NCI-H1930 (cell line): ENCODE data around the gene NUB1.

Experiments used
- DNase-seq, 2 experiments: peaks; one replicate each; lab custom pipeline; 2025; lab: John Stamatoyannopoulos, UW

The NUB1 gene

GRCh38 chr7:151313857-151314256 is 27.8 kb upstream of the NUB1 start:
- no peak for DNase-seq

DNA sequence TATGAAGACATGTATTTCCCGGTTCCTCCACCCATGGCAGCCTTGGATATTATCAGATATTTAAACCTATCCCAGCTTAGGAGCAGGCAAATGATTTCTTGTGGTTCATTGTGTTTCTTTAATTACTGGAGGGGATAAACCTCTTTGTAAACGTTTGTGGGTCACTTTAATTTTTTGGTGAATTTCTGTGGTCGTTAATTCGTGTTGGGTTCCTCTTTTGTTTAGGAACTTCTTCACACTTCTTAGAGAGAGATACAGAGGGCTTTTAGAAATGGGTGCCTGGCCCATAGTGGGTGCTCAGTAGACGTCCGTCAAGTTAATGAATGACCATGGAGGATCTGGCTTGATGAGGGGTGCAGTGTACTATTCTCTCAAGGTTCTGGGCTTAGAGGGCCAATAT is 27.2 kb upstream of the NUB1 start:
- DNase-seq, result no peak

GRCh38 chr7:151315038-151315655 is 26.5 kb upstream of the NUB1 start:
- peak; percentile 27 to 55 for DNase-seq

DNA sequence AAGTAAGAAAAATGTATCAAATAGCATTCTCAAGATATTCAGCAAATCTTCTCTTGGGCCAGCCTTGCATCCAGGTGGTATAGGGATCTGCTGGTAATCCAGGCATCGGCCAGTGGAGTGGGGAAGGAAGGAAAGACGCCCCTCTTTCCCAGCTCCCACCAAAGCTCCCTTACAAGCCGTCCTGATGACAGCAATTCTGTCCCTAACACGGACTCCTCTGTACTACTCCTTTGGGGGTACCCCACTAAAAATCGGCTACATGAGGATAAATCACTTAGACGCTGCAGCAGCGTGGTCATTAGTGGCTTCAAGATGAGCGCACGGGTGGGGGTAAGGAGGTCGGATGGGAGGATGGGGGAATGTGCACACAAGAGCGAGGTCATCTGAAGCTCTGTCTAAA is 24.7 kb upstream of the NUB1 start:
- DNase-seq, result no peak

- DNase-seq, result no peak
Measured at GRCh38 chr7:151317936-151318335, 23.7 kb upstream of the NUB1 start.

GRCh38 chr7:151319189-151319588 is 22.4 kb upstream of the NUB1 start:
- no peak for DNase-seq

- DNase-seq, result no peak
Measured at GRCh38 chr7:151320263-151320845, 21.3 kb upstream of the NUB1 start.

- no peak for DNase-seq
Measured at GRCh38 chr7:151321341-151321740, 20.3 kb upstream of the NUB1 start.

- no peak for DNase-seq
Measured at GRCh38 chr7:151322906-151323305, 18.7 kb upstream of the NUB1 start.

DNA sequence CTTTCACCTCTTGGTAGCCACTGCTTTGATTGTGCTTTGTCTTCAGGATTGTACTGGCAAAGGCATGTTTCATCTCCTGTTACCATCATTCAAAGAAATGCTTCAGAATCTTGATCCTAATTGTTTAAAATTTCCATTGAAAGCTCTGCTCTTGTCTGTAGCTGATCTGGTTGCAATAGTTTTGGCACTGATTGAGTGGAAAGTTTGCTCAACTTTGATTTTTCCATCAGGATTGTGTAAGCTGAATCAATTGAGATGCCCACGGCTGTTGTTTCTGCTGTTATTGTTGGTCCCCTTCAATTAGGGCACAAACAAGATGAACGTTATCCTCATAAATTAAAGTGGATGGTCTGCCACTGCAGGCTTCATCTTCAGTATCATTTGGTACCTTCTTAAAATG is 14.6 kb upstream of the NUB1 start:
- DNase-seq, result no peak

- DNase-seq, result no peak
Measured at GRCh38 chr7:151327659-151328058, 14.0 kb upstream of the NUB1 start.

DNA sequence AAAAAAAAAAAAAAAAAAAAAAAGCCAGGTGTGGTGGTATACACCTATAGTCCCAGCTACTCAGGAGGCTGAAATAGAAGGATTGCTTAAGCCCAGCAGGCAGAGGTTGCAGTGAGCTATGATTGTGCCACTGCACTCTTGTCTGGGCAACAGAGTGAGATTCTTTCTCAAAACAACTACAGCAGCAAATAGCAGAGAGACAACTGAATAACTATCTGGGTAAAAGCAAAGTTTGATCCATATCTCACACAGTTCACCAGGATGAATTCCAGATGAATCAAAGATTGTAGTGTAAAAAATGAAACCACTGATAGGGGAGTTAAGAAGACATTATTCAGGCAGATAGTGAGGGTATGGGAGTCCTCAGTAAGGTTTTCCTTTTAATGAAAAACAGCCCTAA is 11.4 kb upstream of the NUB1 start:
- DNase-seq, result no peak

GRCh38 chr7:151330661-151331060 is 11.0 kb upstream of the NUB1 start:
- DNase-seq, result no peak

DNA sequence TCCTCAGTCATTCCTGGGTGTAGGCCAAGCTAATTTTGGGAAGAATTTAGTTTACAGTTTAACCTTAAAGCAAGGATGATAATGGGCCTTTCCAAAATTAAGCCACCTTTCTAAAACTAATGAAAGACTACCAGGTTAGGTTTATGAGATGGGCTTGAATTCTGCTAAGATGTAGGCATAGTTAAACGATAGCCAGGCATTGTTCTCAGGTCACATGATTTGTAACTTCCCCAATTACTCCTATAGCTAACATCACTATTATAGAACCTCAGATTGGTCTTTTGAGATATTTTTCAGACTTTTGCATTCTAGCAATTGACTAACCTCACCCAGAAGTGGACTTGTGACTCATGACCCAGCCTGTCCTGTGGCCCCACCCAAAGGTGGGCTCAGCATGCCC is 7.0 kb upstream of the NUB1 start:
- no peak for DNase-seq

DNA sequence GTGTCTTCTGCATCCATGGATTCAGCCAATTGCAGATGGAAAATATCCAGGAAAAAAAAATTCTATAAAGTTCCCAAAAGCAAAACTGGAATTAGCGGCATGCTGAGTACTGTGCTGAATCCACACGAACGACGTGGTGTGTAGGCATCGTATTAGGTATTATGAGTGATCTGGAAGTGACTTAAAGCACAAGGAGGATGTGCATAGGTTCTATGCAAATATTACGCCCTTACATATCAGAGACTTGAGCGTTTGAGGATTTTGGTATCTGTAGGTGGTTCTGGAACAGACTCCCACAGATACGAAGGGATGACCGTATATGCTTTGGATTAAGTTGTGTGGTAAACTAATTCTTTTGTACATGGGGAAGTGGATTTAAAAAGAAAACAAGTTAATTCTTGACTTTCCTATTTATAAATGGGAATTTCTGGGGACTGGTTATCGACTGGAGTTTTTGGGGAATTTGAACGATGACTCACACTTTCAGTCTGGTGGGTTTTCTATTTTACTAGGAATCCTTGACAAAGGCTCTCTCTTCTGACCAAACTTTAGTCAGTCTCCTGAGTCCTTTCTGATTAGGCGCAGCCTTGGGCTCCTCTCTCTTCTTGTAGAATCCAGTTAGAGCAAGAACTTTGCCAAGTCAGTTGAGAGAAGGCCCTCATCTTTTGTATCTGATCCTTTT is 5.4 kb upstream of the NUB1 start:
- no peak for DNase-seq

- no peak for DNase-seq
Measured at GRCh38 chr7:151337346-151337745, 4.3 kb upstream of the NUB1 start.

DNA sequence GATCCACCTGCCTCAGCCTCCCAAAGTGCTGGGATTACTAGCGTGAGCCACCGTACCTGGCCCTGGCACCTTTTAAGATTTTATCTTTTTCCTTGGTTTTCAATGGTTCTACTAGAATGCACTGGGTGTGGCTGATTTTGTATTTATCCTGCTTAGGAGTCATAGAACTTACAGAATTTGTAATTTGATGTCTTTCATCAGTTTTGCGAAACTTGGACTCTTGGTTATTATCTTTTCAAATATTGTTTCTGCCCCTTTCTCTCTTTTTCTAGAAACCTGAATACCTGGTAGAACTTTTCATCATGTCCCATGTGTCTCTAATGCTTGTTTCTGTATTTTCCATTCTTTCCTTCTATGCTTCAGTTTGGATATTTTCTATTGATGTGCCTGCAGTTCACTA is 2.8 kb upstream of the NUB1 start:
- no peak for DNase-seq

GRCh38 chr7:151339651-151340382 is 1.8 kb upstream of the NUB1 start:
- no peak for DNase-seq

DNA sequence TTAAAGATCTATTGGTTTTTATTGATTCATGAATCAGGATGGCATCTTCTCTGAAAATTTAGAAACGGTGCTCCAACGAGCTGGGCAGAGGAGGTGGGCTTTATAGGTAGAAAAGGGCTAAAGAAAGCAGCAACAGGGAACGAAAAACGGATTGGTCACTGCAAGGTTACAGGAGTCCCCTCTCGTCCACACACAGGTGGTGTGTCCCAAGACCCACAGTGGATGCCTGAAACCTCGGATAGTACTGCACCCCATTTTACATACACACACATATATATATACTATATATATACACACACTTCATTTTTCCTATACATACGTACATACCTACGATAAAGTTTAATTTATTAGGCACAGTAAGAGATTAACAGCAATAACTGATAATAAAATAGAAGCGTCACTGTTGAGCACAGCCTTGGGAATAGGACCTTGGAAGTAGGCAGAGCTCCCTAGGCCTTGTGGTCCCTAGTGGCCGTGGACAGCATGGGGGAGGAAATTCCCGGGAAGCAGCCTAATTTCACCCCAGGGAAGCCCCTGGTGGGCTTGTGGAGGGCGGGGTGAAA is 737 bp upstream of the NUB1 start:
- DNase-seq, result no peak

DNA sequence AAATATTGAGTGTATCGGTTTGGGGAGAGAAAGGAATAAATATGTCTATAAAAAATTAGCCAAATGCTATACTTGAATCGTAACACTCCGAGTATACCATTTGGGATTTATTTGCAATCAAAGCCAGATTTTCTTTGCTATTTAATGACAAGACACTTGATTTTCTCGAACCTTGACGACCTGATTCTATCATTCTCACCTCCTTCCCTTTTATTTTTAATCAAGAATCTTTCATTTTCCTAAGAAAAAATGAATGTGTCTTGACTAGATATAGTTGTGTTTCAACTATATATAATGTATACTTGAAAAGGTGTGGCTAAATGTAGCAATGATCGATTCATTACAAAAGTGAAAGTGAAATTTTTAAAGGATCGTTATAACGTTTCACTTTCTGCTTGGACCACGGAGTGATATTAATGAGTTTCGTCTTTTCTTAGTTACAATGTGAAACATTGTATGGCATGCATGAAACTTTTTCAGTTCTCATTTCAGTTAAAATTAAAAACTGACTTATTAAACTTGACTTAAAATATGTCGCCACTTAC is 562 bp downstream of the NUB1 start:
- no peak for DNase-seq

DNA sequence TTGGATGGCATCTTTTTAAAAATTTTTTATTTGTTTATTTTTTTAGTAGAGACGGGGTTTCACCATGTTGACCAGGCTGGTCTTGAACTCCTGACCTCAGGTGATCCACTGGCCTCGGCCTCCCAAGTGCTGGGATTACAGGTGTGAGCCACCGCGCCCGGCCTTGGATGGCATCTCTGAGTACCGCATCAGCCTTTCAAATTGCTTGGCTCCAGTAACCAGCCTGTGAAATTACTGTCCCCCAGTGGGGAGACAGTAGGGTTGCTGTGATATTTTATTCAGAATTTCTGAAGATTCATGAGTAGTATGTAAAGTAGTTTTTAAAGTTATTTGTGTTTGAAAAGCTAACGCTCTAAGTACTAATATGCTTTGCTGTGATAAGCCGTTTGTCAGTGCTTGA is 1.2 kb downstream of the NUB1 start:
- DNase-seq, result no peak

- no peak for DNase-seq
Measured at GRCh38 chr7:151343516-151343915, 1.9 kb downstream of the NUB1 start.
